Endodermal cell (in vitro differentiated cells): ENCODE measurements around the gene SLC22A5. TPM values are rescaled to one million over a fixed set of nuclear protein-coding genes. Genes with fewer than 3 reads are reported as not detected.

Source experiments
- DNase-seq: peaks from one replicate; pipeline ENCODE4 v3.0.0-alpha.2; 2017
- H3K27ac ChIP-seq: 2 replicates; pipeline ENCODE4 v1.5.1; 2013; ENCODE audit warnings: mild to moderate bottlenecking, low read depth, low read length, moderate library complexity
- H3K27me3 ChIP-seq: 2 replicates; pipeline ENCODE4 v1.6.1; 2013; ENCODE audit warnings: mild to moderate bottlenecking, low read length, moderate library complexity; ENCODE audit not compliant: insufficient read depth, control insufficient read depth, poor library complexity, severe bottlenecking
- H3K36me3 ChIP-seq: 2 replicates; pipeline ENCODE4 v1.7.0; 2013; ENCODE audit warnings: mild to moderate bottlenecking, low read length, moderate library complexity; ENCODE audit not compliant: control insufficient read depth, insufficient read depth
- H3K4me1 ChIP-seq: one replicate; pipeline ENCODE4 v1.7.0; 2013; ENCODE audit warnings: low read length; ENCODE audit not compliant: control insufficient read depth, insufficient read depth
- H3K4me3 ChIP-seq: 2 replicates; pipeline ENCODE4 v1.5.1; 2013; ENCODE audit warnings: mild to moderate bottlenecking, low read length, moderate library complexity
- H3K9ac ChIP-seq: 2 replicates; pipeline ENCODE4 v1.6.1; 2013; ENCODE audit warnings: mild to moderate bottlenecking, low read length, moderate library complexity; ENCODE audit not compliant: poor library complexity, severe bottlenecking; ENCODE audit errors: extremely low read depth
- H3K9me3 ChIP-seq: 2 replicates; pipeline ENCODE4 v1.6.1; 2013; ENCODE audit warnings: mild to moderate bottlenecking, low read length, moderate library complexity; ENCODE audit not compliant: control insufficient read depth
- H3K27ac Mint-ChIP-seq: 2 replicates; pipeline ENCODE4 v1.8.0; 2020; ENCODE audit warnings: mixed read lengths
- H3K27me3 Mint-ChIP-seq: 2 replicates; pipeline ENCODE4 v1.8.0; 2021; ENCODE audit warnings: mild to moderate bottlenecking, mixed read lengths; ENCODE audit not compliant: insufficient read depth
- H3K36me3 Mint-ChIP-seq: 2 replicates; pipeline ENCODE4 v1.8.0; 2020; ENCODE audit warnings: low read depth, mixed read lengths
- H3K4me1 Mint-ChIP-seq: 2 replicates; pipeline ENCODE4 v1.8.0; 2020; ENCODE audit warnings: mixed read lengths
- H3K4me3 Mint-ChIP-seq: 2 replicates; pipeline ENCODE4 v1.8.0; 2020; ENCODE audit warnings: mild to moderate bottlenecking, moderate library complexity, mixed read lengths
- H3K9me3 Mint-ChIP-seq: 2 replicates; pipeline ENCODE4 v1.8.0; 2020; ENCODE audit warnings: mild to moderate bottlenecking, mixed read lengths
- CTCF ChIP-seq: fragments of 200-600 bp; sonication (generic); conservative IDR thresholded peaks from 2 replicates; pipeline ENCODE4 v1.5.0; 2021; ENCODE audit warnings: antibody characterized with exemption, mild to moderate bottlenecking
- WGBS, 2 experiments: methylation state at CpG; one replicate each; pipeline versions ENCODE4 v1.1.5 to v1.1.7; 2013; ENCODE audit warnings: missing lambda C conversion rate in 2 of 2, mixed read lengths in 1 of 2; ENCODE audit not compliant: insufficient coverage in 1 of 2, insufficient read length in 1 of 2; 5-methylcytosine and 5-hydroxymethylcytosine counted together
- total RNA-seq, 2 donors: library from RNA; stranded (reverse); fragmentation: NEBNext Ultra II Directional in 1 of 2; extraction: Animal tissue kit (Norgen Biotek cat#: 25700) in 1 of 2; gene quantifications; 2 replicates in 1 of 2; 3 replicates in 1 of 2; pipeline ENCODE4 v1.2.1, GENCODE V29; 2021

SLC22A5 gene
- total RNA-seq, 2 donors from 2014 or later, result 4.9 to 8.2 TPM

- Histone ChIP-seq H3K9me3 (no peaks in the 10 kb centered on the region), H3K27me3 (no peaks in the 10 kb centered on the region), H3K4me3 (no peak overlapping the region), H3K27ac (no peak overlapping the region), H3K9ac (no peak overlapping the region), H3K36me3 (no peaks in the 10 kb centered on the region), H3K4me1 (peaks cover 11% of the 10 kb centered on the region)
- no peak for TF ChIP-seq CTCF
- no peaks in the 10 kb centered on the region for H3K36me3 Mint-ChIP-seq
- 96 to 100% methylated on average over 3 to 6 of the region's 7 CpGs for WGBS, 2 experiments
- peaks cover 2% of the 10 kb centered on the region for H3K27me3 Mint-ChIP-seq
- peaks cover 27% of the 10 kb centered on the region for H3K4me1 Mint-ChIP-seq
- no peak for DNase-seq
- no peaks in the 10 kb centered on the region for H3K9me3 Mint-ChIP-seq
- H3K4me3 Mint-ChIP-seq, result no peak overlapping the region
- no peak overlapping the region for H3K27ac Mint-ChIP-seq
Measured at GRCh38 chr5:132425975-132426524, 56.5 kb downstream of the SLC22A5 start.

- DNase-seq, result peak; percentile 87
- peaks cover 11% of the 10 kb centered on the region for H3K4me1 ChIP-seq
- H3K36me3 ChIP-seq, result no peaks in the 10 kb centered on the region
- Mint-ChIP-seq H3K9me3 (no peaks in the 10 kb centered on the region), H3K27me3 (peaks cover 2% of the 10 kb centered on the region), H3K27ac (peak overlapping the region; percentile 90), H3K36me3 (no peaks in the 10 kb centered on the region), H3K4me3 (no peak overlapping the region), H3K4me1 (peaks cover 27% of the 10 kb centered on the region)
- no peak overlapping the region for H3K27ac ChIP-seq
- no peaks in the 10 kb centered on the region for H3K9me3 ChIP-seq
- no peak overlapping the region for H3K9ac ChIP-seq
- TF ChIP-seq CTCF, result peak; percentile 81
- H3K27me3 ChIP-seq, result no peaks in the 10 kb centered on the region
- no peak overlapping the region for H3K4me3 ChIP-seq
- 88 to 93% methylated on average over 5 to 8 of the region's 8 CpGs for WGBS, 2 experiments
Measured at GRCh38 chr5:132426525-132427138, 57.1 kb downstream of the SLC22A5 start.

GRCh38 chr5:132427281-132428146 is 58.0 kb downstream of the SLC22A5 start:
- Mint-ChIP-seq H3K4me3 (no peak overlapping the region), H3K27me3 (peaks cover 2% of the 10 kb centered on the region), H3K4me1 (peaks cover 27% of the 10 kb centered on the region), H3K9me3 (no peaks in the 10 kb centered on the region), H3K27ac (peak overlapping the region; percentile 90), H3K36me3 (no peaks in the 10 kb centered on the region)
- 78 to 86% methylated on average over 1 to 6 of the region's 6 CpGs for WGBS, 2 experiments
- Histone ChIP-seq H3K4me1 (peaks cover 11% of the 10 kb centered on the region), H3K9me3 (no peaks in the 10 kb centered on the region), H3K27ac (no peak overlapping the region), H3K9ac (peak overlapping the region; percentile 23), H3K27me3 (no peaks in the 10 kb centered on the region), H3K4me3 (no peak overlapping the region), H3K36me3 (no peaks in the 10 kb centered on the region)
- peak; percentile 77 for DNase-seq
- TF ChIP-seq CTCF, result no peak
